HCT116 (cell line): ENCODE data around the gene CAPRIN1. TPM values are rescaled to one million over a fixed set of nuclear protein-coding genes. Genes with fewer than 3 reads are reported as not detected.
A peak's percentile ranks its signal among the peaks of the same experiment; 100 is the strongest.

Experiments
- ATAC-seq: fragments of 200-7000 bp; cut with Tn5 transposase; 2 replicates; pipeline ENCODE4 v1.9.1; 2020; ENCODE audit warnings: mild to moderate bottlenecking, moderate library complexity
- BruUV-seq: library from RNA; stranded (reverse); fragments of 400-500 nt; replicated peaks from 2 replicates; lab custom pipeline; 2021; lab: Mats Ljungman, UMichigan
- CTCF ChIA-PET: fragments of 300-600 bp; sonication (Branson Sonifier 250); formaldehyde crosslinking; loops from one replicate; lab custom pipeline; 2021; ENCODE audit warnings: antibody characterized with exemption; lab: Charles Lee
- POLR2A ChIA-PET: fragments of 300-600, 350-600 bp; sonication (Branson Sonifier 250); formaldehyde crosslinking; loops from one replicate; lab custom pipeline; 2021; ENCODE audit warnings: antibody characterized with exemption; lab: Charles Lee
- RAD21 ChIA-PET, 2 experiments: fragments of 300-600 bp; sonication (Branson Sonifier 250); formaldehyde crosslinking; loops; one replicate each; lab custom pipeline; 2023; ENCODE audit warnings: low total read pairs in 2 of 2; ENCODE audit not compliant: uncharacterized antibody in 2 of 2, unreplicated experiment in 2 of 2, low non-redundant PET in 1 of 2; lab: Charles Lee
- DNase-seq: peaks from one replicate; pipeline ENCODE4 v3.0.0-alpha.2; 2010; ENCODE audit warnings: low read depth, low spot score
- H2AFZ ChIP-seq: fragments of 200-600 bp; shearing (Covaris generic), sonication (generic); 2 replicates; pipeline ENCODE4 v1.6.1; 2017; ENCODE audit warnings: low read depth, mixed run types, mixed read lengths, antibody characterized with exemption, low read length; ENCODE audit not compliant: poor library complexity, severe bottlenecking
- H3K27ac ChIP-seq: 2 replicates; pipeline ENCODE4 v1.5.1; 2012; ENCODE audit warnings: low read depth, low read length
- H3K27me3 ChIP-seq: fragments of 200-600 bp; sonication (generic); 2 replicates; pipeline ENCODE4 v1.6.1; 2016; ENCODE audit warnings: mixed run types, low read length, mixed read lengths; ENCODE audit not compliant: insufficient read depth
- H3K36me3 ChIP-seq, 2 experiments: fragments of 200-500 bp in 1 of 2; fragments of 200-600 bp in 1 of 2; sonication (Bioruptor generic) in 1 of 2; sonication (generic) in 1 of 2; 2 replicates each; pipeline versions ENCODE4 v1.5.1 to v1.6.1; 2014 to 2016; ENCODE audit warnings: low read length in 2 of 2, inconsistent platforms in 1 of 2, mixed read lengths in 1 of 2, mixed run types in 1 of 2; ENCODE audit not compliant: insufficient read depth in 2 of 2, control insufficient read depth in 1 of 2
- H3K4me1 ChIP-seq, 2 experiments: fragments of 200-600 bp in 1 of 2; sonication (generic) in 1 of 2; 2 replicates each; pipeline versions ENCODE4 v1.5.1 to v1.6.1; 2012 to 2017; ENCODE audit warnings: low read length in 2 of 2, inconsistent platforms in 1 of 2, mild to moderate bottlenecking in 1 of 2, mixed read lengths in 1 of 2, mixed run types in 1 of 2, moderate library complexity in 1 of 2; ENCODE audit not compliant: insufficient read depth in 2 of 2, control insufficient read depth in 1 of 2
- H3K4me2 ChIP-seq: fragments of 200-600 bp; sonication (generic); 2 replicates; pipeline ENCODE4 v1.6.1; 2017; ENCODE audit warnings: mixed run types, low read length, mixed read lengths
- H3K4me3 ChIP-seq, 2 experiments: fragments of 200-600 bp in 1 of 2; sonication (generic) in 1 of 2; replicated peaks in 1 of 2; 2 replicates each; pipeline ENCODE4 v1.5.1; 2011 to 2016; ENCODE audit warnings: low read length in 2 of 2, control low read depth in 1 of 2, low read depth in 1 of 2, mild to moderate bottlenecking in 1 of 2, mixed read lengths in 1 of 2, mixed run types in 1 of 2
- H3K79me2 ChIP-seq: fragments of 200-600 bp; sonication (generic); 2 replicates; pipeline ENCODE4 v1.6.1; 2017; ENCODE audit warnings: mild to moderate bottlenecking, mixed run types, low read length, moderate library complexity, mixed read lengths; ENCODE audit not compliant: insufficient read depth
- H3K9ac ChIP-seq: fragments of 200-600 bp; sonication (generic); 2 replicates; pipeline ENCODE4 v1.6.1; 2016; ENCODE audit warnings: low read length, mixed read lengths
- H3K9me2 ChIP-seq: fragments of 200-600 bp; sonication (generic), shearing (Covaris generic); 2 replicates; pipeline ENCODE4 v1.6.1; 2017; ENCODE audit warnings: mixed run types, mild to moderate bottlenecking, moderate library complexity; ENCODE audit not compliant: insufficient read depth
- H3K9me3 ChIP-seq, 2 experiments: fragments of 200-500 bp in 1 of 2; fragments of 200-600 bp in 1 of 2; sonication (Bioruptor generic) in 1 of 2; sonication (generic) in 1 of 2; 2 replicates each; pipeline ENCODE4 v1.6.1; 2014 to 2017; ENCODE audit warnings: low read length in 2 of 2, mixed read lengths in 2 of 2, inconsistent platforms in 1 of 2, low read depth in 1 of 2, mild to moderate bottlenecking in 1 of 2, mixed run types in 1 of 2, moderate library complexity in 1 of 2; ENCODE audit not compliant: control insufficient read depth in 1 of 2, insufficient read depth in 1 of 2
- H4K20me1 ChIP-seq: fragments of 200-600 bp; sonication (generic), shearing (Covaris generic); 2 replicates; pipeline ENCODE4 v1.6.1; 2017; ENCODE audit warnings: mixed run types, mild to moderate bottlenecking, moderate library complexity; ENCODE audit not compliant: insufficient read depth
- ATF3 ChIP-seq: IDR thresholded peaks from 2 replicates; pipeline ENCODE4 v1.6.1; 2012
- CBX3 ChIP-seq: IDR thresholded peaks from 2 replicates; pipeline ENCODE4 v1.6.1; 2012; ENCODE audit warnings: low read depth
- CTCF ChIP-seq, 3 experiments: fragments of 200-600 bp in 1 of 3; sonication (generic) in 1 of 3; IDR thresholded peaks in 2 of 3; conservative IDR thresholded peaks in 1 of 3; 2 replicates each; pipeline ENCODE4 v1.5.1; 2012 to 2017; ENCODE audit warnings: low read depth in 2 of 3, low read length in 2 of 3, antibody characterized with exemption in 1 of 3, borderline replicate concordance in 1 of 3, control low read depth in 1 of 3, mild to moderate bottlenecking in 1 of 3, mixed read lengths in 1 of 3, mixed run types in 1 of 3, moderate library complexity in 1 of 3; ENCODE audit not compliant: insufficient read depth in 1 of 3
- ELF1 ChIP-seq: IDR thresholded peaks from 2 replicates; pipeline ENCODE4 v1.6.1; 2012; ENCODE audit warnings: low read depth, borderline replicate concordance
- EZH2 ChIP-seq: fragments of 200-600 bp; sonication (generic); IDR thresholded peaks from 2 replicates; pipeline ENCODE4 v1.6.1; 2017; ENCODE audit warnings: antibody characterized with exemption, mixed run types
- MAX ChIP-seq: IDR thresholded peaks from 2 replicates; pipeline ENCODE4 v1.6.1; 2012
- SP1 ChIP-seq: IDR thresholded peaks from 2 replicates; pipeline ENCODE4 v1.6.1; 2012; ENCODE audit warnings: low read depth
- TCF7L2 ChIP-seq: IDR thresholded peaks from 2 replicates; pipeline ENCODE4 v1.7.0; 2011; ENCODE audit warnings: borderline replicate concordance, inconsistent platforms; ENCODE audit not compliant: insufficient read depth, insufficient read length; ENCODE audit errors: extremely low read depth
- ZNF274 ChIP-seq: fragments of 200-500 bp; sonication (Bioruptor generic); IDR thresholded peaks from 2 replicates; pipeline ENCODE4 v1.6.1; 2014; ENCODE audit warnings: mild to moderate bottlenecking, low read depth, low read length, inconsistent platforms
- intact Hi-C: fragments of 100-400 bp; cut with micrococcal nuclease; formaldehyde crosslinking; loops from 2 replicates; pipeline ENCODE4 v1.10.0; 2022
- total RNA-seq: library from RNA; stranded (reverse); gene quantifications from one replicate; pipeline ENCODE4 v1.2.1, GENCODE V29; 2021; ENCODE audit not compliant: unreplicated experiment
- TF ChIP-seq, protein P1 (sequence below): IDR thresholded peaks from 2 replicates; pipeline ENCODE4 v1.6.1; 2012; ENCODE audit warnings: low read depth

The CAPRIN1 gene
- total RNA-seq, 1 experiment from 2014 or later, result 285 TPM

DNA sequence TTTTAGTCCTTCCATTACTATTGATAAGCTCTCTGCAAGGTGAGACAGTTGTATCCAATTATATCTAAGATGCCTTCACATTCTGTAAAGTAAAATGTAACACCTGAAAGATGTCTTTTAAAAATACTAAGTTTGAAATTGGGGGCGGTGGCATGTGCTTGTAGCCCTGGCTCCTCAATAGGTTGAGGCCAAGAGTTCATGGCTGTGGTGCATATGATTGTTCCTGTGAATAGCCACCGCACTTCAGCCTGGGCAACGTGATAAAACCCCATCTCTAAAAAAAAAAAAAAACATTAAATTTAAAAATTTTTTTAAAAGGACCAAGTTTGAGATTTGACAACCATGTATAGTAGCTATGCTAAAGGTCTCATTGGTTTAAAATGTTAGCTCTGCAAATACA, 20.5 kb downstream of the CAPRIN1 start:
- Histone ChIP-seq H3K4me1 (peaks cover 51 to 76% of the 10 kb centered on the region in 2 experiments), H3K79me2 (peaks cover 100% of the 10 kb centered on the region), H3K9me3 (no peaks in the 10 kb centered on the region), H3K4me3 (no peak overlapping the region), H3K36me3 (peaks cover 19 to 30% of the 10 kb centered on the region in 2 experiments), H4K20me1 (peaks cover 16% of the 10 kb centered on the region; the same call in 1 of the 2 replicates), H3K9me2 (no peaks in the 10 kb centered on the region), H3K27me3 (no peaks in the 10 kb centered on the region), H3K9ac (no peak overlapping the region), H2AFZ (no peak overlapping the region), H3K4me2 (no peak overlapping the region), H3K27ac (no peak overlapping the region)
- POLR2A ChIA-PET, result no interaction called here
- ATAC-seq (no peak), DNase-seq (no peak)
- BruUV-seq, result TSS peak; percentile 8
- TF ChIP-seq SP1 (no peak), CBX3 (no peak), EZH2 (no peak), CTCF (IDR thresholded peaks at IDR 0.05 in 2 of 3, conservative IDR thresholded peaks at IDR 0.05 in 1 of 3; ENCODE audit: borderline replicate concordance in 1 of 3, insufficient read depth in 1 of 3, low read depth in 2 of 3, low read length in 2 of 3) (no peak), MAX (no peak), ATF3 (no peak), ZNF274 (no peak), ELF1 (no peak), TCF7L2 (no peak)
- TF ChIP-seq, protein P1, sequence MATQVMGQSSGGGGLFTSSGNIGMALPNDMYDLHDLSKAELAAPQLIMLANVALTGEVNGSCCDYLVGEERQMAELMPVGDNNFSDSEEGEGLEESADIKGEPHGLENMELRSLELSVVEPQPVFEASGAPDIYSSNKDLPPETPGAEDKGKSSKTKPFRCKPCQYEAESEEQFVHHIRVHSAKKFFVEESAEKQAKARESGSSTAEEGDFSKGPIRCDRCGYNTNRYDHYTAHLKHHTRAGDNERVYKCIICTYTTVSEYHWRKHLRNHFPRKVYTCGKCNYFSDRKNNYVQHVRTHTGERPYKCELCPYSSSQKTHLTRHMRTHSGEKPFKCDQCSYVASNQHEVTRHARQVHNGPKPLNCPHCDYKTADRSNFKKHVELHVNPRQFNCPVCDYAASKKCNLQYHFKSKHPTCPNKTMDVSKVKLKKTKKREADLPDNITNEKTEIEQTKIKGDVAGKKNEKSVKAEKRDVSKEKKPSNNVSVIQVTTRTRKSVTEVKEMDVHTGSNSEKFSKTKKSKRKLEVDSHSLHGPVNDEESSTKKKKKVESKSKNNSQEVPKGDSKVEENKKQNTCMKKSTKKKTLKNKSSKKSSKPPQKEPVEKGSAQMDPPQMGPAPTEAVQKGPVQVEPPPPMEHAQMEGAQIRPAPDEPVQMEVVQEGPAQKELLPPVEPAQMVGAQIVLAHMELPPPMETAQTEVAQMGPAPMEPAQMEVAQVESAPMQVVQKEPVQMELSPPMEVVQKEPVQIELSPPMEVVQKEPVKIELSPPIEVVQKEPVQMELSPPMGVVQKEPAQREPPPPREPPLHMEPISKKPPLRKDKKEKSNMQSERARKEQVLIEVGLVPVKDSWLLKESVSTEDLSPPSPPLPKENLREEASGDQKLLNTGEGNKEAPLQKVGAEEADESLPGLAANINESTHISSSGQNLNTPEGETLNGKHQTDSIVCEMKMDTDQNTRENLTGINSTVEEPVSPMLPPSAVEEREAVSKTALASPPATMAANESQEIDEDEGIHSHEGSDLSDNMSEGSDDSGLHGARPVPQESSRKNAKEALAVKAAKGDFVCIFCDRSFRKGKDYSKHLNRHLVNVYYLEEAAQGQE, result no peak
- CTCF ChIA-PET, result no interaction called here
- intact Hi-C loops, result no loop called here
- RAD21 ChIA-PET, result no interaction called here
